Endothelial cell of hepatic sinusoid (primary cell): ENCODE results near the gene NOP53.
"Not testable (repeated sequence)": the region's sequence is repeated elsewhere in the genome, so short reads cannot be mapped to it uniquely, and the experiment has no call there.

Source experiments
- in situ Hi-C: cut with HindIII; loops from 2 replicates; pipeline ENCODE4 v1.10.0; 2017; ENCODE audit warnings: low sequenced_read_pairs

Gene NOP53

DNA sequence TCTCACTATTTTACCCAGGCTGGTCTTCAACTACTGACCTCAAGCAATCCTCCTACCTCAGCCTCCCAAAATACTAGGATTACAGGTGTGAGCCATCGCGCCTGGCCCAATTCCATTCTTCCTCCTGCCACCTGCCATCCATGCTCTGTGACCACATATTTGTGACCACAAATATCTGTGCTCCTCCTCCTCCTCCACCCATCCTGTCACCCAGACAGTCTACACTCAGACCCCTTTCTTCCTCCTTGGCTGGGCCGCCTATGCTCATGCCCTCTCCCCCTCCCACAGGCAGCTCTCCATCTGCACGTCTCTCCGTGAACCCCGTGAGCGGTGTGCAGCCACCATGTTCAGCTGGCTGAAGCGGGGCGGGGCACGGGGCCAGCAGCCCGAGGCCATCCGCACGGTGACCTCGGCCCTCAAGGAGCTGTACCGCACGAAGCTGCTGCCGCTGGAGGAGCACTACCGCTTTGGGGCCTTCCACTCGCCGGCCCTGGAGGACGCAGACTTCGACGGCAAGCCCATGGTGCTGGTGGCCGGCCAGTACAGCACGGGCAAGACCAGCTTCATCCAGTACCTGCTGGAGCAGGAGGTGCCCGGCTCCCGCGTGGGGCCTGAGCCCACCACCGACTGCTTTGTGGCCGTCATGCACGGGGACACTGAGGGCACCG is 28.9 kb upstream of the NOP53 start:
- in situ Hi-C loops, result no loop called here

DNA sequence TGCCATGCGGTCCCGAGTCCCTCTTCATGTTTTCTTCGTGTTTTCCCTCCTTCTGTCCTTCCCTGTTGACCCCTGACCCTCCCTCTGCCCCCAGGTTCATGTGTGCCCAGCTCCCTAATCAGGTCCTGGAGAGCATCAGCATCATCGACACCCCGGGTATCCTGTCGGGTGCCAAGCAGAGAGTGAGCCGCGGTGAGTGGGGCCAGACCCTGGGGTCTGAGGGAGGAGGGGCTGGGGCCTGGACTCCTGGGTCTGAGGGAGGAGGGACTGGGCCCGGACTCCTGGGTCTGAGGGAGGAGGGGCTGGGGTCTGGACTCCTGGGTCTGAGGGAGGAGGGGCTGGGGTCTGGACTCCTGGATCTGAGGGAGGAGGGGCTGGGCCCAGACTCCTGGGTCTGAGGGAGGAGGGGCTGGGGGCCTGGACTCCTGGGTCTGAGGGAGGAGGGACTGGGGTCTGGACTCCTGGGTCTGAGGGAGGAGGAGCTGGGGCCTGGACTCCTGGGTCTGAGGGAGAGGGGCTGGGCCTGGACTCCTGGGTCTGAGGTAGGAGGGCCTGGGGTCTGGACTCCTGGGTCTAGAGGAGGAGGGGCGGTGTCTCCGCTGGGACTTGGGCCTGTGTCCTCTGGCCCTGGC is 26.8 kb upstream of the NOP53 start:
- in situ Hi-C loops, result not testable (repeated sequence)

DNA sequence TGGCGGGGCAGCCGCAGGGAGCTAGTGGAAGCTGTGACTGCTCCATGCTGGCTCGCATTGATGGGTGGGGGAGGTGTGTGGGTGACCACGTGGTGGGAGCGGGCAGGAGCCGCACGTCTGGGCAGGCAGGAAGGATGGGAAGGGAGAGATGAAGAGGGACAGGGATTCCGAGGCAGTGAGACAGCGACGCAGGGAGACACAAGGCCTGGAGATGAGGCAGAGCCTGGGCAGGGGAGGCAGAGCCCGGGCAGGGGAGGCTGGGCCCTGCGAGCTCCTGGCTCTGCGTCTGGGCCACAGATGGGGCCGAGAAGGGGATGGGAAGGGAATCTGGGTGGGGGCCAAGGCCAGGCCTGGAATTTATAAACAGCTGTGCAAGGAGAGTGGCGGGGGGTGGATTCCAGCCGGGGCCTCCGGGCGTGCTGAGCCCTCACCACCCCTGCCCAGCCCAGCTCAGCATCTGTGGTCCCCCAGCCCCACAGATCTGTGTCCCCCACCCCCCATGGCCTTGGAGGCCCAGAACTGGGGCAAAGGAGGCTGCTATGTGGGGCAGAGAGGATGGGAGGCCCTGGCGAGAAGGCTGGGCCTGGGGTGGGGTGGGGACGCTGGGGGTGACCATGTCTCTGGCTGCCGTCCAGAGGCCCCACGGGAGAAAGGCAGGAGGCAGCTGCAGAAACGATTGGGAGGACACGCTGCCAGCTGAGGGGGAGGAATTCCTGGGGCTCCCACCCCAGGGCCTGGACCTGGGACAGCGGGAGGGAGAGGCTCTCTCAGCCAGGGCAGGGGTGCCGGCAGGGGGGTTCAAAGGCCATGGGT is 26.1 kb upstream of the NOP53 start:
- in situ Hi-C loops, result no loop called here

DNA sequence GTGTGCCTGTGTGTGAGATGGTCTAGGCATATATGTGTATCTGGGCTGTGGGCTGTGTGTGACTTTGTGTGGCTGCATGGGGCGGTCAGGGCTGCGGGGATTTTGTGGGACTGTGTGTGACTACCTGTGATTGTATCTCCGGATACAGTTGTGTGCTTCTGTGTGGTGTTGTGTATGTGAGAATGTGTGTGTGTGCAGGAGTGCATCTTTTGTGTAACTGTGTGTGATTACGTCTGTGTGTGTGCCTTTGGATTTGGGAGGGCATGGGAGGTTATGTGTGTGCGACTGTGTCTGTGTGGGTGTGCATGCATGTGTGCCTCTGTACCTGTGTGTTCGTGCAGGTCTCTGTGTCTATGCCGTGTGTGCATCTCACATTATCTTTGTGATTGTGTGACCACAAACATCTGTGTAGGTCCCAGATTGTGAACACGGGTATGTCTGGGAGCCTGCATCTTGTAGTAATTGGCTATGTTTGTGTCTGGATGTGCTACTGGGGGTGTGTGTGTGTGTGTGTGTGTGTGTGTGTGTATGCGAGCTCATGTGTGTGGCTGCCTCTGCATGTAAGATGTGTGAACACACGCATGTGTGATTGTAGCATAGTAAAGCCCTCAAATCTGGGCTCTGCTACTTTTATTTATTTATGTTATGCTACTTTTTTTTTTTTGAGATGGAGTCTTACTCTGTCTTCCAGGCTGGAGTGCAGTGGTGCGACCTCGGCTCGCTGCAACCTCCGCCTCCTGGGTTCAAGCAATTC is 24.5 kb upstream of the NOP53 start:
- in situ Hi-C loops, result no loop called here

DNA sequence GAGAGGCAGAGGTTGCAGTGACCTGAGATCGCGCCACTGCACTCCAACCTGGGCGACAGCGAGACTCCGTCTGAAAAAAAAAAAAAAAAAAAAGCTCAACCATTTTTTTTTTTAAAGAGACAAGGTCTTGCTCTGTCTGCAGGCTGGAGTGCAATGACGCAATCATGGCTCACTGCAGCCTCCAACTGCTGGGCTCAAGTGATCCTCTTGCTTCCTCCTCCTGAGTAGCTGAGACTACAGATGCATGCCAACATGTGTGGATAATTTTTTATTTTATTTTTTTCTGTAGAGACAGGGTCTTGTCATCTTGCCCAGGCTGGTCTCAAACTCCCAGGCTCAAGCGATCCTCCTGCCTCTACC is 21.8 kb upstream of the NOP53 start:
- in situ Hi-C loops, result no loop called here

DNA sequence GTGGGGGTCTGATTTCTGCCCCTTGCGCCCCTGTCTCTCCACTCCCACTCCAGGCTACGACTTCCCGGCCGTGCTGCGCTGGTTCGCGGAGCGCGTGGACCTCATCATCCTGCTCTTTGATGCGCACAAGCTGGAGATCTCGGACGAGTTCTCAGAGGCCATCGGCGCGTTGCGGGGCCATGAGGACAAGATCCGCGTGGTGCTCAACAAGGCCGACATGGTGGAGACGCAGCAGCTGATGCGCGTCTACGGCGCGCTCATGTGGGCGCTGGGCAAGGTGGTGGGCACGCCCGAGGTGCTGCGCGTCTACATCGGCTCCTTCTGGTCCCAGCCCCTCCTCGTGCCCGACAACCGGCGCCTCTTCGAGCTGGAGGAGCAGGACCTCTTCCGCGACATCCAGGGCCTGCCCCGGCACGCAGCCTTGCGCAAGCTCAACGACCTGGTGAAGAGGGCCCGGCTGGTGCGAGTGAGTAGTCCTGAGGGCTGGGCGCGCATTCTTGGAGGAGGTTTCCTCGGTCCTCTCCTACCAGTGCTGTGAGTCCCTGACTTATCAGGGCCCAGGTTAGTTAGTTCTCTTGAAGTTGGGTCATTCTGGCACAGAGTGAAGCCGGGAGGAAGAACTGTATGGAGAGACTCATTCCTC is 19.5 kb upstream of the NOP53 start:
- in situ Hi-C loops, result no loop called here

DNA sequence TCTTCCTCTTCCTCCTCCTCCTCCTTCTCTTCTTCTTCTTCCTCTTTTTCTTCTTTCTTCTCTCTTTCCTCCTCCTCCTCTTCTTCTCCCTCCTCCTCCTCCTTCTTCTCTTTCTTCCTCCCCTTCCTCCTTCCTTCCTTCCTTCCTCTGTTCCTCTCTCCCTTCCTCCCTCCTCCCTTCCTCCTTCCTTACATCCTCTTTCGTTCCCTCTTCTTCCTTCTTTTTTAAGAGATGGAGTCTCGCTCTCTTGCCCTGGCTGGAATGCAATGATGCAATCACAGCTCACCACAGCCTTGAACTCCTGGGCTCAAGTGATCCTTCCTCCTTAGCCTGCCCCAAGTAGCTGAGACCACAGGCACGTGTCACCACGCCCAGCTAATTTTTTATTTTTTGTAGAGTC is 18.9 kb upstream of the NOP53 start:
- in situ Hi-C loops, result no loop called here

DNA sequence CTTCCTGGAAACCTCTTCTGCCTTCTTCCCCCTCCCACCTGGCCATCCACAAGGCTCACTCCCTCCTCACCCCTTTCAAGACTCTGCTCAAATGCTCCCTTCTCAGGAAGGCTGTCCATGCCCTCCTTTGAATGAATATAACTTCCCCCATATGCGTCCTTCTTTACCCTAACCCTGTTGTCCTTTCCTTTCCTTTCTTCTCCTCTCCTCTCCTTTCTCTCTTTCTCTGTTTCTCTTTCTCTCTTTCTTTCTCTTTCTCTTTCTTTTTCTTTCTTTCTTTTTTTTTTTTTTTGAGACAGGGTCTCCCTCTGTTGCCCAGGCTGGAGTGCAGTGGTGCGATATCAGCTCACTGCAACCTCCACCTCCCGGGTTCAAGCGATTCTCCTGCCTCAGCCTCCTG is 17.1 kb upstream of the NOP53 start:
- in situ Hi-C loops, result not testable (repeated sequence)

DNA sequence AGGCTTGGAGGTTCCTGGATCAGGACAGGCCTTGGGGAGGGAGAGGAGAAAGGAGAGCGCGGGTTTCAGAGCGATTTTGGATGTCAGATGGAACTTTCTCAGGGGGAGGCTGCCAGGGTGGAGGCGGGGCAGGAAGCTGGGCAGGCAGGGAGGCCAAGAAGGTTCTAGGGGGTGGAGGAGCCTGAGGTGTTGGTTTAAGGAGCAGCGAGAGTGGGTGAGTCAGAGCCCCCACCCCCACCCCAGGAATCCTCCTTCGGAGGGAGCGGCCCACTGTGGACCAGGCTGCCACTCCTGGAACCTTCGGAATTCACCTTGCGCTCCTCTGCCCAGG is 15.9 kb upstream of the NOP53 start:
- in situ Hi-C loops, result no loop called here

DNA sequence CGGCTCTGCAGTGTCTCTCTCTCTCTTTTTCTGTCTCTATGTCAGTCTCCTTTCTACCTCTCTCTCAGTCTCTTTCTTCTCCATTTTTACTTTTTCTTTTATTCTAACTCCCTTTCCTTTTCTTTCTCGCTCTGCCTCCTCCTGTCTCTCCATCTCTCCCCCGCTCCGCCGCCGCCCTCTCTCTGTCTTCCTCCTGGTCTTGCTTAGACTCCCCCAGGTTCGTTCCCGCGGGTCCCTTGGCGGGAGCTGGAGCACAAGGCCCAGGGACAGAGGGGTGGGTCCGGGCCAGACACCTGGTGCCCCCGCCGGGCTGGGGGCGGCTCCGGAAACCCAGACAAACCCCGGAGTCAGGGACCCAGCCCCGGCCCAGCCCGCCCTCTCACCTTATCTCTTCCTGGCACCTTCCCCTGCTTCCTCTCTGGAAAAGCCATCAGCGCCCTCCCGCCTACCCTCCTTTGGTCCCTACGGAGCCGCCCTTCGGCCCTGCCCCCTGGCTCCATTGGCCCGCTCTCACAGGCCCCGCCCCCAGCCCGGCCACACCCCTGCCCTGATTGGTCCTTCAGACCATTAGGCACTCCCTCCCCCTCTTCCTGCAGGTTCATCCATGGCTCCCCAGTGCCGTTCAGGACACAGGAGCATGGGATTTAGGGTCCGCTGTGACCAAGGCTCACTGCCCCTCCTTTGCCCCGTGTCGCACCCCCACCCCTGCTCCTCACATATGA is 15.4 kb upstream of the NOP53 start:
- in situ Hi-C loops, result no loop called here

DNA sequence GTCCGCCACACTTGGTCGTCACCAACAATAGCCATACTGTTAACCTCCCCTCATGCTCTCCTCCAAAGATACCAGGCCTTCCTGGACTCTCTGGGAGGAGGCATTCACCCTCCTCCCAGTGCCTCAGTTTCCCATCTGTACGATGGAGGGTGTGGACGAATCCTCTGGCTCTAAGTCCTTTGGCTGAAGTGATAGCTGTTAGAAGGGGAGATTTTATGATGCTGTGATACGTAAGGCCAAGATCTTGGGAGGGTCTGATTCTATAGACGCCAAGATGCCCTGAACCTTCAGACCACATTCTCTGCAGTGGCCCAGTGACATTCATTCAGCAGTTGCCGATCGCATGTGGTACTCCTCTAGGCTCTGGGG is 14.8 kb upstream of the NOP53 start:
- in situ Hi-C loops, result no loop called here

DNA sequence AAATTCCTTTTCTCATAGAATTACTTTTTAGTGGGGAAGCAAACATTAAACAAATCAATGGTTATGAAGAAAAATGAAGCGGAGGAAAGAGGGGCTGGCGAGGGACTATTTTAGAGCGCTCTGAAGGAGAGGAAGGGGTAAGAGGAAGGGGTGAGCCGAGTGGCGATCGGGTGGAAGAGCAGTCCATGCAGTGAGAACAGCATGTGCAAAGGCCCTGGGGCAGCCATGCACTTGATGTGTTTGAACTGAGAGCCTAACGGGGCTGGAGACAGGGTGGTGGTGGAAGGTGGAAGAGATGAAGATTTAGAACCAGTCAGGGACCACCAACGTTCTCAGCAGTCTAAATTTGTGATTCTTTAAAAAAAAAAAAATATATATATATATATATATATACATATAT is 14.4 kb upstream of the NOP53 start:
- in situ Hi-C loops, result no loop called here

DNA sequence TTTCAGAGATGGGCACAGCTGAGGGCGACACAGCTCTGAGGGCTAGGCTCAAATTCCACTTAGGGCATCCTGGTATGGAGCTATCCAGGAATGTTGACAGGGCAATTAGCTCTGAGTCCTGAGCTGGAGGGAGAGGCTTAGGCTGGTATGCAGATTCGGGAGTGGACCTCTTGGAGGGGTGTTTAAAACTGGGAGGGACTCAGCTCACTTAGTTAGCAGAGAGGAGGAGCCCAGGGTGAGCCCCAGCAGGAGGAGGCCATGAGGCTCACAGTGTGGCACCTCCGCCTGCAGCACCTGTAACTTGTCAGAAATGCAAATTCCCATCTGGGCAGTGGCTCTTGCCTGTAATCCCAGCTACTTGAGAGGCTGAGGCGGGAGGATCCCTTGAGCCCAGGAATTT is 10.2 kb upstream of the NOP53 start:
- in situ Hi-C loops, result no loop called here

DNA sequence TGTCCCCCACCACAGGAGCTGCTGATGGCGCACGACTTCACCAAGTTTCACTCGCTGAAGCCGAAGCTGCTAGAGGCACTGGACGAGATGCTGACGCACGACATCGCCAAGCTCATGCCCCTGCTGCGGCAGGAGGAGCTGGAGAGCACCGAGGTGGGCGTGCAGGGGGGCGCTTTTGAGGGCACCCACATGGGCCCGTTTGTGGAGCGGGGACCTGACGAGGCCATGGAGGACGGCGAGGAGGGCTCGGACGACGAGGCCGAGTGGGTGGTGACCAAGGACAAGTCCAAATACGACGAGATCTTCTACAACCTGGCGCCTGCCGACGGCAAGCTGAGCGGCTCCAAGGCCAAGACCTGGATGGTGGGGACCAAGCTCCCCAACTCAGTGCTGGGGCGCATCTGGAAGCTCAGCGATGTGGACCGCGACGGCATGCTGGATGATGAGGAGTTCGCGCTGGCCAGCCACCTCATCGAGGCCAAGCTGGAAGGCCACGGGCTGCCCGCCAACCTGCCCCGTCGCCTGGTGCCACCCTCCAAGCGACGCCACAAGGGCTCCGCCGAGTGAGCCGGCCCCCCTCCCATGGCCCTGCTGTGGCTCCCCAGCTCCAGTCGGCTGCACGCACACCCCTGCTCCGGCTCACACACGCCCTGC is 4.4 kb upstream of the NOP53 start:
- in situ Hi-C loops, result no loop called here

DNA sequence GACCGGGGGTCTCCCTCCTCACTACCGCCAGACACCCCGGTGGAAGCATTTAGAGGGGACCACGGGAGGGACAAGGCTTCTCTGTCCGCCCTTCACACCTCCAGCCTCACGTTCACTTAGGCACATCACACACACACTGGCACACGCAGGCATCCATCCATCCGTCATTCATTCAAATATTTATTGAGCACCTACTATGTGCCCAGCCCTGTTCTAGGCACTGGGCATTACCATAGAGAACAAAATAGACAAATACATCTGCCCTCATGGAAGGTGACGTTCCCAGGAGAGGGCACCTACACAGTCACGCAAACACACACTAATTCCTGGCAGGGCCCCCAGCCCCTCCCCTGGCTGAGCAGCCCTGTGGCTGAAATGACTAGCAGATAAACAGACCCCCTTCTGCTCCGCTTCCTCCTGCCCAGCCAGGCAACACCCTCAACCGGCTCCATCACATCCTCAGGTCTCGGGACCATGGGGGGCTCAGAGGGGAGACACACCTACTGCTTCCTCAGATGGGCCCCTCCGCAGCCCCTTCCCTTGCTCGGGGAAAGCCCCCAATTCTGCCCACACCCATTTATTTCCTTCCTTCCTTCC is 3.7 kb upstream of the NOP53 start:
- in situ Hi-C loops, result no loop called here

DNA sequence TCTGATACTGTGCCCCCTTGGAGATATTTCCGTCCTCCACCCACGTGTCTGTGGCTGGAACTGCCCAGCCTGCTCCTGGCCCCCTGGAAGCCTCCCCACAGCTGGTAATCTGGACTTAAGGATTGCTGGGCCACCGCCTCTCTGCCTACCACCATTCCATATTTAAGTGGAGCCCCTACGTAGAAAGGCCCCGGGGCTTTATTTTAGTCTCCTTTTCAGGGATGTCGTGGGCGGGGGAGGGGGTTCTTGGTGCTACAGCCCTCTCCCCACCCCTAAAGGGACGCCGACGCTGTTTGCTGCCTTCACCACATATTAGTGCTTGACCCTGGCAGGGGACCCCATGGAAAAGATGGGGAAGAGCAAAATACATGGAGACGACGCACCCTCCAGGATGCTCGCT is 2.7 kb upstream of the NOP53 start:
- in situ Hi-C loops, result no loop called here

DNA sequence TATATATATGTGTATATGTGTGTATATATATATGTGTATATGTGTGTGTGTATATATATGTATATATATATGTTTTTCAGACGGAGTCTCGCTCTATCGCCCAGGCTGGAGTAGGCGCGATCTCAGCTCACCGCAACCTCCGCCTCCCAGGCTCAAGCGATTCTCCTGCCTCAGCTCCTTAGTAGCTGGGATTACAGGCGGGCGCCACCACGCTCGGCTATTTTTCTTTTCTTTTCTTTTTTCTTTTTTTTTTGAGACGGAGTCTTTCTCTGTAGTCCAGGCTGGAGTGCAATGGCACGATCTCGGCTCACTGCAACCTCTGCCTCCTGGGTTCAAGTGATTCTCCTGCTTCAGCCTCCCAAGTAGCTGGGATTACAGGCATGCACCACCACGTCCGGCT is 783 bp downstream of the NOP53 start:
- in situ Hi-C loops, result not testable (repeated sequence)

DNA sequence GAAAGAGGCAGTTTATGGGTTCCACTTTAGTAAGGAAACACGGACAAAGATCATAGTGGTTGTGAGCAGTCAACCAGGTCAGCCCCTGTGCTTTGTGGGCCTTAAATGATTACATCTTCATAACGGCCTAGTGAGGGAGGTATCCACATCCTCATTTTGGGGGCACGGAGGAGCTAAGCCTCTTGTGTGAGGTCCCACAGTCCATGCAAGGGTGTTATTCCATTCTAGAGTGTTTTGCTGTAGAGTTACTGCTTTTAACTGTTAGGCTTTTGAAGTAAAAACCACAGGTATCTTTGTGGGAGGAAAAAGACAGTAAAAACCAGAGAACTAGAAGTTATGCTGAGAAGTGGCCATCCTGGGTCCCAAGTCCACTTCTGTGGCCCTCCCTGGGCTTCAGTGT is 4.0 kb downstream of the NOP53 start:
- in situ Hi-C loops, result no loop called here

DNA sequence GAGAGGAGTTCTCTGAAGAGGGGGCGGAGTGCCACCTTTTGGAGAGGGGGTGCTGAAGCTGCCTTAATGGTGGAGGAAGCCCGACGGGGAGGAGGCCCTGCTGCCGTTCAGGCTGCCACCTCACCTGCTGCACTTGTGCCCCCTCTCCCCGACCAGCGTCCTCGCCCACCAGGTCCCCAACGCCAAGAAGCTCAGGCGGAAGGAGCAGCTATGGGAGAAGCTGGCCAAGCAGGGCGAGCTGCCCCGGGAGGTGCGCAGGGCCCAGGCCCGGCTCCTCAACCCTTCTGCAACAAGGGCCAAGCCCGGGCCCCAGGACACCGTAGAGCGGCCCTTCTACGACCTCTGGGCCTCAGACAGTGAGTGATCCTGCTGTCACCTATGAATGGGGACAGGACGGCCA is 5.4 kb downstream of the NOP53 start:
- in situ Hi-C loops, result no loop called here
